ENCODE results near the gene PREX1.
"Not testable (repeated sequence)": the region's sequence is repeated elsewhere in the genome, so short reads cannot be mapped to it uniquely, and the experiment has no call there.

GRCh38 chr20:48826480-48826879 is 1.3 kb downstream of the PREX1 start:
- TF ChIP-seq CTCF (conservative IDR thresholded peaks at IDR 0.05; ENCODE audit: low read depth in 2 of 2); JUNB (IDR thresholded peaks at IDR 0.05; ENCODE audit: unreplicated experiment); POLR2AphosphoS5 (IDR thresholded peaks at IDR 0.05; ENCODE audit: low read depth); EZH2 (IDR thresholded peaks at IDR 0.05; ENCODE audit: low read depth, unreplicated experiment); EZH2phosphoT487 (IDR thresholded peaks at IDR 0.05; ENCODE audit: unreplicated experiment): not testable (repeated sequence)
